K562 (cell line): ENCODE data around the gene OCRL. TPM values are rescaled to one million over a fixed set of nuclear protein-coding genes. Genes with fewer than 3 reads are reported as not detected.

ENCODE experiments used
- ATAC-seq: fragments of 200-7000 bp; cut with Tn5 transposase; 3 replicates; pipeline ENCODE4 v1.9.1; 2020; ENCODE audit warnings: moderate library complexity
- BruUV-seq: library from RNA; stranded (reverse); fragments of 400-500 nt; replicated peaks from 2 replicates; lab custom pipeline; 2021; lab: Mats Ljungman, UMichigan
- CTCF ChIA-PET: fragments of 300-600 bp; formaldehyde crosslinking; extraction: SDS; loops from one replicate; lab custom pipeline; 2021; ENCODE audit warnings: low intra/inter-chr PET ratio; lab: Yijun Ruan, JAX
- POLR2A ChIA-PET: fragments of 300-600, 350-650 bp; sonication (Branson Sonifier 250); formaldehyde crosslinking; extraction: SDS; loops from one replicate; lab custom pipeline; 2021; ENCODE audit warnings: antibody characterized with exemption, inconsistent platforms; lab: Yijun Ruan, JAX
- DNase-seq, 4 experiments: peaks; one replicate each; pipeline versions ENCODE4 v3.0.0 to v3.0.0-alpha.2; 2011 to 2018; ENCODE audit warnings: low spot score in 3 of 4, mixed read lengths in 3 of 4; ENCODE audit errors: extremely low read depth in 1 of 4
- FAIRE-seq: peaks from 2 replicates; lab custom pipeline; 2011; peaks lifted over from hg19 to GRCh38; lab: Jason Lieb, UNC
- H2AFZ ChIP-seq: 2 replicates; pipeline ENCODE4 v1.6.0; 2011; ENCODE audit warnings: low read depth, low read length, control low read depth, inconsistent platforms
- H3K27ac ChIP-seq: fragments of 200-600 bp; 3 replicates; pipeline ENCODE4 v1.8.0; 2011; ENCODE audit warnings: low read depth, mild to moderate bottlenecking, control low read depth, inconsistent platforms, low read length, moderate library complexity, mixed read lengths; ENCODE audit errors: extremely low read depth
- H3K27me3 ChIP-seq, 2 experiments: fragments of 300-600 bp in 1 of 2; 2 replicates in 1 of 2; 3 replicates in 1 of 2; pipeline versions ENCODE4 v1.6.0 to v1.8.0; 2011; ENCODE audit warnings: inconsistent platforms in 2 of 2, low read length in 2 of 2, mild to moderate bottlenecking in 1 of 2, mixed read lengths in 1 of 2, moderate library complexity in 1 of 2; ENCODE audit not compliant: control insufficient read depth in 2 of 2, insufficient read depth in 2 of 2
- H3K36me3 ChIP-seq: fragments of 300-600 bp; 3 replicates; pipeline ENCODE4 v1.8.0; 2011; ENCODE audit warnings: mild to moderate bottlenecking, low read length, inconsistent platforms; ENCODE audit not compliant: control insufficient read depth, insufficient read depth
- H3K4me1 ChIP-seq, 2 experiments: fragments of 200-600 bp in 1 of 2; replicated peaks in 1 of 2; 2 replicates in 1 of 2; 3 replicates in 1 of 2; pipeline versions ENCODE4 v1.5.1 to v1.8.0; 2011; ENCODE audit warnings: inconsistent platforms in 2 of 2, low read length in 2 of 2, mild to moderate bottlenecking in 1 of 2, mixed read lengths in 1 of 2, moderate library complexity in 1 of 2; ENCODE audit not compliant: control insufficient read depth in 2 of 2, insufficient read depth in 2 of 2
- H3K4me2 ChIP-seq: 2 replicates; pipeline ENCODE4 v1.6.1; 2011; ENCODE audit warnings: low read length, control low read depth, inconsistent platforms, mixed read lengths; ENCODE audit not compliant: insufficient read depth
- H3K4me3 ChIP-seq: fragments of 200-600 bp; sonication (generic), shearing (Covaris generic); 2 replicates; pipeline ENCODE4 v1.5.1; 2016; ENCODE audit warnings: control low read depth, inconsistent platforms
- H3K79me2 ChIP-seq: fragments of 200-600 bp; 3 replicates; pipeline ENCODE4 v1.8.0; 2011; ENCODE audit warnings: low read length, inconsistent platforms; ENCODE audit not compliant: control insufficient read depth, insufficient read depth
- H3K9ac ChIP-seq, 2 experiments: 2 replicates each; pipeline versions ENCODE4 v1.6.0 to v1.6.1; 2011; ENCODE audit warnings: low read depth in 2 of 2, low read length in 2 of 2, control low read depth in 1 of 2, inconsistent platforms in 1 of 2, mild to moderate bottlenecking in 1 of 2, mixed read lengths in 1 of 2; ENCODE audit not compliant: insufficient read depth in 1 of 2
- H3K9me1 ChIP-seq: one replicate; pipeline ENCODE4 v1.6.0; 2011; ENCODE audit warnings: inconsistent platforms, mild to moderate bottlenecking, low read length, moderate library complexity; ENCODE audit not compliant: control insufficient read depth, insufficient read depth
- H3K9me3 ChIP-seq: replicated peaks from 2 replicates; pipeline ENCODE4 v1.5.1; 2011; ENCODE audit warnings: low read depth, low read length, inconsistent platforms; ENCODE audit not compliant: control insufficient read depth, insufficient read depth
- H4K20me1 ChIP-seq: replicated peaks from 2 replicates; pipeline ENCODE4 v1.6.1; 2011; ENCODE audit warnings: low read length, inconsistent platforms, mixed read lengths; ENCODE audit not compliant: control insufficient read depth, insufficient read depth
- ADNP ChIP-seq: fragments of 200-800 bp; sonication (Bioruptor generic); IDR thresholded peaks from 2 replicates; pipeline ENCODE4 v1.6.1; 2016; ENCODE audit warnings: missing genetic modification characterization, missing compliant biosample characterization
- CBX1 ChIP-seq: sonication (generic); IDR thresholded peaks from 2 replicates; pipeline ENCODE4 v1.6.1; 2016; ENCODE audit warnings: antibody characterized with exemption, low read depth, mild to moderate bottlenecking
- NFE2L1 ChIP-seq: fragments of 450-650 bp; IDR thresholded peaks from 2 replicates; pipeline ENCODE4 v1.6.1; 2016; ENCODE audit warnings: missing genetic modification characterization, low read depth, mild to moderate bottlenecking, missing compliant biosample characterization, moderate library complexity, borderline replicate concordance
- ZNF282 ChIP-seq: sonication (generic); formaldehyde crosslinking; IDR thresholded peaks from 2 replicates; pipeline ENCODE4 v1.8.1; 2023; ENCODE audit warnings: missing genetic modification reagents
- ZNF699 ChIP-seq: fragments of 250-450 bp; sonication (Bioruptor Pico); IDR thresholded peaks from 2 replicates; pipeline ENCODE4 v1.8.0; 2021; ENCODE audit warnings: mild to moderate bottlenecking, moderate library complexity; ENCODE audit not compliant: insufficient replicate concordance
- WGBS: fragments of 100-300 bp; shearing (Covaris generic); methylation state at CpG from one replicate; pipeline ENCODE4 v1.1.6; 2016; ENCODE audit warnings: low coverage, mixed read lengths; ENCODE audit not compliant: insufficient coverage; ENCODE audit errors: missing lambda C conversion rate; 5-methylcytosine and 5-hydroxymethylcytosine counted together
- in situ Hi-C: fragments of 300-500 bp; cut with MboI; formaldehyde crosslinking; loops from 4 replicates; pipeline ENCODE4 v1.15.0; 2018; ENCODE audit warnings: inconsistent platforms, mixed read lengths
- intact Hi-C: fragments of 100-400 bp; cut with micrococcal nuclease; formaldehyde crosslinking; loops from 2 replicates; pipeline ENCODE4 v1.14.2; 2022
- polyA plus RNA-seq, 8 experiments: library from polyadenylated mRNA; depleted of rRNA in 4 of 8; stranded (reverse) in 5 of 8; unstranded in 3 of 8; fragments of >200 nt; fragmentation: Nextera tagmentation in 2 of 8; fragmentation: Illumina TruSeq in 1 of 8; extraction: Ambion mirVana in 2 of 8; extraction: Trizol in 1 of 8; gene quantifications; 2 replicates each; pipeline versions ENCODE4 v1.2.1 to v1.2.3, GENCODE V29; 2011 to 2014; ENCODE audit warnings: inconsistent platforms in 1 of 8, missing spikeins in 1 of 8
- total RNA-seq, 7 experiments: library from RNA; depleted of rRNA in 6 of 7; stranded (reverse); fragments of >200 nt in 6 of 7; fragmentation: Illumina TruSeq in 2 of 7; extraction: Trizol in 2 of 7; gene quantifications; 2 replicates each; pipeline versions ENCODE4 v1.2.1 to v1.2.3, GENCODE V29; 2011 to 2021; ENCODE audit warnings: low replicate concordance in 1 of 7
- TF ChIP-seq, protein P1 (sequence below), 2 experiments: fragments of 150-350 bp in 1 of 2; IDR thresholded peaks; 2 replicates each; pipeline ENCODE4 v1.6.1; 2012 to 2016; ENCODE audit warnings: low read depth in 2 of 2, low read length in 2 of 2, mild to moderate bottlenecking in 1 of 2, moderate library complexity in 1 of 2
- TF ChIP-seq, protein P2 (sequence below): sonication (generic); formaldehyde crosslinking; IDR thresholded peaks from 2 replicates; pipeline ENCODE4 v1.8.0; 2022; ENCODE audit warnings: mild to moderate bottlenecking, low read depth, missing genetic modification reagents
- TF ChIP-seq, protein P3 (sequence below): fragments of 450-650 bp; IDR thresholded peaks from 2 replicates; pipeline ENCODE4 v1.6.1; 2017; ENCODE audit warnings: antibody characterized with exemption

OCRL gene
- total and polyA plus RNA-seq, 9 of the 15 experiments (the other 6 are each of a cell fraction or from before 2014, with no cell fraction given) = 2.2 to 23.4 (median 11.9) TPM

DNA sequence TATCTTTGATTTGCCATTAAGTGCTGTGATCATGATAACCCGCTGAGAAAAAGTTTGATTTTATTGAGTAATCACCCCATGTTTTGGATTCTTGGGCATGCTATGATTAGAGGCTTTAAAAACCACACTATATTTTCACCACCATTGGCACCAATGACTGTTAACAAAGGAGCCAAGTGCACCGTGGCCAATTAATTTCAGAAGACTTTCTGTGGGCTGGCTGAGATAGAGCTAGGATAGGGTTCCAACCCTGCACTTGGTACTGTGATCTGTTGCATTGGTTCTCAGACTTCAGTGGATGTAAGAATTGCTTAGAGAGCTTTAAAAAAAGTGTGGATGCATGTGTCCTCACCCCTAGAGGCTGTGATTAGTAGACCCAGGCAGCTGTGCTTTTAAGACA, 32.4 kb downstream of the OCRL start:
- WGBS = no CpG with 5 or more reads among the region's 2 CpGs
- ChIA-PET CTCF (no interaction called here), POLR2A (interaction anchor here (0.7 to 0.9 kb wide), 2 partner anchors 11 to 79 kb away, joined by 3 read pairs; no protein-coding TSS in a partner anchor)
- DNase-seq = no peak
- intact Hi-C loops (no loop called here), in situ Hi-C loops (no loop called here)
- no peaks in the 10 kb centered on the region for H3K9me3 ChIP-seq
- no peaks in the 10 kb centered on the region for H3K27me3 ChIP-seq
- H3K27ac ChIP-seq = no peak overlapping the region
- H3K4me2 ChIP-seq = no peak overlapping the region
- H3K9me1 ChIP-seq = no peaks in the 10 kb centered on the region
- TF ChIP-seq NFE2L1 (tag) (no peak), ZNF282 (CRISPR knock-in tag) (no peak), CBX1 (no peak), ADNP (tag) (no peak), ZNF699 (CRISPR knock-in tag) (no peak)
- TF ChIP-seq, protein P1, sequence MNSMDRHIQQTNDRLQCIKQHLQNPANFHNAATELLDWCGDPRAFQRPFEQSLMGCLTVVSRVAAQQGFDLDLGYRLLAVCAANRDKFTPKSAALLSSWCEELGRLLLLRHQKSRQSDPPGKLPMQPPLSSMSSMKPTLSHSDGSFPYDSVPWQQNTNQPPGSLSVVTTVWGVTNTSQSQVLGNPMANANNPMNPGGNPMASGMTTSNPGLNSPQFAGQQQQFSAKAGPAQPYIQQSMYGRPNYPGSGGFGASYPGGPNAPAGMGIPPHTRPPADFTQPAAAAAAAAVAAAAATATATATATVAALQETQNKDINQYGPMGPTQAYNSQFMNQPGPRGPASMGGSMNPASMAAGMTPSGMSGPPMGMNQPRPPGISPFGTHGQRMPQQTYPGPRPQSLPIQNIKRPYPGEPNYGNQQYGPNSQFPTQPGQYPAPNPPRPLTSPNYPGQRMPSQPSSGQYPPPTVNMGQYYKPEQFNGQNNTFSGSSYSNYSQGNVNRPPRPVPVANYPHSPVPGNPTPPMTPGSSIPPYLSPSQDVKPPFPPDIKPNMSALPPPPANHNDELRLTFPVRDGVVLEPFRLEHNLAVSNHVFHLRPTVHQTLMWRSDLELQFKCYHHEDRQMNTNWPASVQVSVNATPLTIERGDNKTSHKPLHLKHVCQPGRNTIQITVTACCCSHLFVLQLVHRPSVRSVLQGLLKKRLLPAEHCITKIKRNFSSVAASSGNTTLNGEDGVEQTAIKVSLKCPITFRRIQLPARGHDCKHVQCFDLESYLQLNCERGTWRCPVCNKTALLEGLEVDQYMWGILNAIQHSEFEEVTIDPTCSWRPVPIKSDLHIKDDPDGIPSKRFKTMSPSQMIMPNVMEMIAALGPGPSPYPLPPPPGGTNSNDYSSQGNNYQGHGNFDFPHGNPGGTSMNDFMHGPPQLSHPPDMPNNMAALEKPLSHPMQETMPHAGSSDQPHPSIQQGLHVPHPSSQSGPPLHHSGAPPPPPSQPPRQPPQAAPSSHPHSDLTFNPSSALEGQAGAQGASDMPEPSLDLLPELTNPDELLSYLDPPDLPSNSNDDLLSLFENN (IDR thresholded peaks at IDR 0.05; ENCODE audit: low read depth in 2 of 2, low read length in 2 of 2) = no peak
- TF ChIP-seq, protein P2, sequence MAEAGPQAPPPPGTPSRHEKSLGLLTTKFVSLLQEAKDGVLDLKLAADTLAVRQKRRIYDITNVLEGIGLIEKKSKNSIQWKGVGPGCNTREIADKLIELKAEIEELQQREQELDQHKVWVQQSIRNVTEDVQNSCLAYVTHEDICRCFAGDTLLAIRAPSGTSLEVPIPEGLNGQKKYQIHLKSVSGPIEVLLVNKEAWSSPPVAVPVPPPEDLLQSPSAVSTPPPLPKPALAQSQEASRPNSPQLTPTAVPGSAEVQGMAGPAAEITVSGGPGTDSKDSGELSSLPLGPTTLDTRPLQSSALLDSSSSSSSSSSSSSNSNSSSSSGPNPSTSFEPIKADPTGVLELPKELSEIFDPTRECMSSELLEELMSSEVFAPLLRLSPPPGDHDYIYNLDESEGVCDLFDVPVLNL (CRISPR knock-in tag) = no peak
- TF ChIP-seq, protein P3, sequence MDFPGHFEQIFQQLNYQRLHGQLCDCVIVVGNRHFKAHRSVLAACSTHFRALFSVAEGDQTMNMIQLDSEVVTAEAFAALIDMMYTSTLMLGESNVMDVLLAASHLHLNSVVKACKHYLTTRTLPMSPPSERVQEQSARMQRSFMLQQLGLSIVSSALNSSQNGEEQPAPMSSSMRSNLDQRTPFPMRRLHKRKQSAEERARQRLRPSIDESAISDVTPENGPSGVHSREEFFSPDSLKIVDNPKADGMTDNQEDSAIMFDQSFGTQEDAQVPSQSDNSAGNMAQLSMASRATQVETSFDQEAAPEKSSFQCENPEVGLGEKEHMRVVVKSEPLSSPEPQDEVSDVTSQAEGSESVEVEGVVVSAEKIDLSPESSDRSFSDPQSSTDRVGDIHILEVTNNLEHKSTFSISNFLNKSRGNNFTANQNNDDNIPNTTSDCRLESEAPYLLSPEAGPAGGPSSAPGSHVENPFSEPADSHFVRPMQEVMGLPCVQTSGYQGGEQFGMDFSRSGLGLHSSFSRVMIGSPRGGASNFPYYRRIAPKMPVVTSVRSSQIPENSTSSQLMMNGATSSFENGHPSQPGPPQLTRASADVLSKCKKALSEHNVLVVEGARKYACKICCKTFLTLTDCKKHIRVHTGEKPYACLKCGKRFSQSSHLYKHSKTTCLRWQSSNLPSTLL = no peak
- TF ChIP-seq, all 486 proteins: peak for 0
- no peak for FAIRE-seq
- H4K20me1 ChIP-seq = no peaks in the 10 kb centered on the region
- no peak overlapping the region for H2AFZ ChIP-seq
- H3K4me1 ChIP-seq = peaks cover 2 to 11% of the 10 kb centered on the region in 2 experiments; a peak in 2 of 5 replicates
- no peaks in the 10 kb centered on the region for H3K79me2 ChIP-seq
- no peak overlapping the region for H3K9ac ChIP-seq
- H3K36me3 ChIP-seq = peaks cover 68% of the 10 kb centered on the region
- no TSS peak for BruUV-seq
- no peak for ATAC-seq
- no peak overlapping the region for H3K4me3 ChIP-seq
